T1000 (cell line): ENCODE results near the gene MYL7.
"Not testable (repeated sequence)": the region's sequence is repeated elsewhere in the genome, so short reads cannot be mapped to it uniquely, and the experiment has no call there.

ENCODE experiments used
- DNase-seq: peaks from one replicate; lab custom pipeline; 2025; ENCODE audit warnings: mixed read lengths; lab: John Stamatoyannopoulos, UW

MYL7 gene

GRCh38 chr7:44141221-44141850 lies at the start of gene MYL7:
Gene MYL7, minus strand, starts transcription at chr7:44141332. Its CDS starts 27 bp downstream, at chr7:44141305.
- DNase-seq, result no peak

DNA sequence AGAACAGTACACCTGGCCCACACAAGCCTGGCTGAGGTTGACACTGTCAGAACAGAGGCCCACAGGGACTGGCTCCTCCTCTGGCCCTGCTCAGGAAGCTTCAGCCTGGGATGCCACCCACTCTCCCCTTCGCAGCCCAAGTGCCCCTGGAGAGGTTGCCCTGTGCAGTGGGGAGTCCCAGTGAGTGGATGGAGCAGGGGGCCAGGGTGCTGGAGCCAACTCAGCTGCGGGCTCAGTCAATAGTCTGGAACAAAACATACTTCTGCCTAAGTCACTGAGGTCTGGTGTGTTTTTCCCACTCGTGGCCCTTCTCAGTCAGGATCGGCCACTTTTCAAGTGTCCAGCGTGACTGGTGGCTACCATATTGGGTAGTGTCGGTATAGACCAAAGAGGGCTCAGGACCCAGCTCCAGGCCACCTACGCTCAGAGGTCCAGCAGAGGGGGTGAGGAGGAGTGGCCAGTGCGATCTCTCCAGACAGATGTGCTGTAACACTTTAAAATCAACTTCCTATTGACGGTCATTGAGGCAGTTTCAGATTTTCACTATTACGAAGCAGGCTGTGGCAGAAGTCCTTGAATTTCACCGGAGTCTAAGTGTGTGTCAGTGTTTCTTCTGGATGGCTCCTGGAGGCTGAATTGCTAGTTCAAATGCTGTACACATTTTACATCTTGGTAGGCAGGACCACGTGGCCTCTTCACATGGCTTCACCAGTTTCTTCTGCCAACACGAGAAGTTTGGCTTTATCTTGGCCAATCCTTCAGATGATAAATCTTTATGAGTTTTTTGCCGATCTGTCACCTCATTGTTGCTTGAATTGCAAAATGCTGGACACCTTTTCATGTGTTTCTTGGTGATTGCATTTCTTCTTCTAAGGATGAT lies 49.1 kb upstream of the MYL7 start:
- DNase-seq, result no peak

- no peak for DNase-seq
Measured at GRCh38 chr7:44189286-44189992, 48.3 kb upstream of the MYL7 start, which contains the start of gene GCK. Gene GCK, minus strand, starts transcription at chr7:44189439. Its CDS starts 486 bp downstream, at chr7:44188953.

- DNase-seq, result no peak
Measured at GRCh38 chr7:44188480-44189225, 47.5 kb upstream of the MYL7 start.

DNA sequence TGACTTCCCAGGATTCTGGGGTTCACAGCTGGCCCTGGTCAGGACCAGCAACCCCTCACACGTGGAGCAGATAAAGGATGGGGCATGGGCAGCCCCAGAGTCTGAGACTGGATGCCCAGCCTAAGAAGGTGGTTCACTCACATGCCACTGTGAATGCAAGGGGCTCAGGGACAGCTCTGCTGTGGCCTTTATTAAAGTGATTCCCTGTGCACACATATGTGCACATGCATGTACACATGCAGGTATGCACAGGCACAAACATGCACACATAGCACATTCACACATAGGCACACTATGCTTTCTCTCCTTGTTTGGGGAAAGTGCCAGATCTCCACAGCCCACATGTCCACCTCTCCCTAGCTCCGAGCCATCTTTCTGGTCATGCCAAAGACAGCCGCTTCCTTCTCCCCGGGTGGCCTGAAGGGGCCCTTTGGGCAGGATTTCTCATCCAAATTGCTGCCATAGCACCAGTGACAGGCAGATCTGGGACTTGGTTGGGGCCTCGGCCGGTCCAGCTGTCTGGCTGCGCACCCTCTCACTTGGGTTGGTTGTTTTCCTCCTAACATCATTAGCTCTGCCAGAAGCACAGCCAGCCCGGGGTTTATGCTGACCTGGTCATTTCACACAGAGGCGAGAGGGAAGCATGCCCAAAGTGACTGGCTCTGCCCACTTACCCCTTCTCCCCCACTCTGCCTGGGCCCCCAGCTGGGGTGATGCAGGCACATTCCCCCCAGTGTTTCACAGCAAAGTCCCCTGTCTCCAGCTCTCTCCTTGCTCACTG lies 46.7 kb upstream of the MYL7 start:
- no peak for DNase-seq

GRCh38 chr7:44186736-44187135 lies 45.6 kb upstream of the MYL7 start:
- DNase-seq, result no peak

DNA sequence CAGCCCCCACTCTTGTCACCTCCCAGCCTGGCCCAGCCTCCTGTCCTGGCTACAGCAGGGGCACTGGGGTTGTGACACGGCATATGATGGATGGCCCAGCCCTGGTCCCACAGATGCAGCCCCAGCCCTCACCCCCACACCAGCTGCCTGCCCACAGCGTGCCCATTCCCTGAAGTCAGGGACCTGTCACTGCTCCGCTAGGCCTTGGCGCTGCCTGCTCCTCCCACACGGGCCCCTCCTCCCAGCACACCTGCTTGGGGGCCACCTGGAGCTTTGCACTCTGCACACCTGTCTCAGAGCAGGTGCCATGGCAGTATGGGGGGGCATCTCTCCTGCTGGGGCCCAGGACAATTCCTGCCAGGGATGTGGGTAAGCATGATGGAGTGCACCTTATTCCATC lies 44.6 kb upstream of the MYL7 start:
- DNase-seq, result no peak

- no peak for DNase-seq
Measured at GRCh38 chr7:44184873-44185446, 43.8 kb upstream of the MYL7 start.

DNA sequence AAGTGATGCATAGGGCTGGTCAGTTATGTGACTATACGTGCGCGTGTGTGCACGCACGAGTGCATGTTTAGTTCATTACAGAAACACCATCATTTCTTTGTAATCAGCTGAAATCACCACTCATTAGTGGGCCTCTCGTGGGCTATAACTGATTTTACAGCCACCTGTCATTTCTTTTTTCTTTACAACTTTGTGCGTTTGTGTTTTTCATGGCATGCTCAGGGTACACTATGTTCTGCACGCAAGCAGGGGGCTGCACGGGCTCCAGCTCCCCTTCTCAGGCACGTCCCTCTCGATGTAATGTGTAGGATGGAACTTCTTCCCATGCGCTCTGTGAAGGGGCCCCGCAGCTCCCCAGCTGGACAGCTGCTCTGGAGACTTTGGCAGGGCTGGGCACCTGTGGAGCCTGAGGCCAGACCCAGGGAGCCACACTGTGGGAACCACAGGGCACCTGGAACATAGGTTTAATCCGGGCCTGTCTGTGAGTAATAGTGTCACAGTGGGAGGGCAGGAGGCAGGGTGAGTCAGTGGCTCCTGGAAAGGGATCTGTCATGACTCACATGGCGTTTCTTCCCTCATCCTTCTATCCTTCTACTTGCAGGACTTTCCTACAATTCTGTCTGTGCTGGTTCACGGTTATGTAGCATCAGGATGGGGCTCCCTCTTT lies 43.2 kb upstream of the MYL7 start:
- peak; percentile 70 for DNase-seq

DNA sequence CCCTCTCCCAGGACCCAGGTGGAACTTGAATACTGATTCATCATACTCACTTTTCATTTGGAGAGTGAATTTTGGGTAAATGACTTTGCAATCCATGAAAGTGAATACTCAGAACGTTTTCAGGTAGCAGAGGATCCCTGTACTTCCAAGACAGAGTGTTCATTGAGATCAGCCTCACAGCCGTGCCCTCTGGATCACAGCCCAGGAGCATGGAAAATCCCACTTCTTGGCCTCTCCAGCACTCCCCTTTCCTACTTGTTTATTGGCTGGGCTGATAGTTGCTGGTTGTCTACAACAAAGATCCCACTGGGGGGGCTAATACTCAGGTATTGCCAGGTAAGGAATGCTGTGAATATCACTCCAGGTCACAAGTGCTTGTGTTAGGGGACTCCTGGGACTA lies 42.3 kb upstream of the MYL7 start:
- DNase-seq, result no peak

DNA sequence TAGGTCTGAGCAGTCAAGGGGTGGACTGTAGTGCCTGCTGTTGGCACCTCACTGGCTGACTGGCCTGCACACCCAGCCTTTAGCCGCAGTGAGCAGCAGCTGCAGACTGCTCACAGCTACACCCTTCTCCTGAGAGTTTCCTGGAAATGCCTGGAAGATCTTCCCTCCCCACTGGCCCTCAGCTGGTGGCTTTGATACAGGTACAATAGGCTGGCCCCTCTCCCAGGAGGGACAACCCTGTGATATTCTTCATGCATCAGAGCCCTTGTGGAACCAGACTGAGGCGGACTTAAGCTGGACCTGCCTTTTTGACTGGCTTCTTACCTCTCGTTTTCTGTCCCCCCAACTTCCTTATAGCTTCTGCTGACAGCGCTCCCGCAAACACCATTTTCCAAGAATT lies 41.7 kb upstream of the MYL7 start:
- no peak for DNase-seq

GRCh38 chr7:44180631-44181030 lies 39.5 kb upstream of the MYL7 start:
- no peak for DNase-seq

DNA sequence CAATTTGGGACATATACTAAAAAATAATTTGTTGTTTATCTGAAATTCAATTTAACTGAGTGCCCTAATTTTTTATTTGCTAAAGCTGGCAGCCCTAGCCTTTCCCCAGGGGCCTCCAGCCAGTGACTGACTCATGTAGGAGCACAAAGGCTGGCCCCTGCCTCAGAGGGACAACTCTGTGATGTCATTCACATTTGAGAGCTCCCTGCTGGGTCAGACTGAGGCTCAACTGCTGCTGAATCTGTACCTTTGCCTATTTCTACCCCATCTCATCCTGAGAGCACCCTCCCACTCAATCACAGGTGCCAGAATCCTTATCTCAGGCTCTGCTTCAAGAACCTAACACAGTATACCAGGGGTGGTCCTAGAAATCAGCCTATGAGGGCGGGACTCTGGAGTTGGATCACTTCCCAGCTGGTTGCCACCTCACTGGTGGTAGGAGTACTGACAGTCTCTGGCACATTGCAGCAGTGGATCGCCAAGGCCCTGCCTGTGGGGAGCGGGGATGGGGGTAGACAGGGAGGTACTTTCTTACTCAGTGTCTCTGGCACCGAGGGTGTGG lies 36.5 kb upstream of the MYL7 start:
- peak; percentile 62 for DNase-seq

- no peak for DNase-seq
Measured at GRCh38 chr7:44176486-44176885, 35.4 kb upstream of the MYL7 start.

DNA sequence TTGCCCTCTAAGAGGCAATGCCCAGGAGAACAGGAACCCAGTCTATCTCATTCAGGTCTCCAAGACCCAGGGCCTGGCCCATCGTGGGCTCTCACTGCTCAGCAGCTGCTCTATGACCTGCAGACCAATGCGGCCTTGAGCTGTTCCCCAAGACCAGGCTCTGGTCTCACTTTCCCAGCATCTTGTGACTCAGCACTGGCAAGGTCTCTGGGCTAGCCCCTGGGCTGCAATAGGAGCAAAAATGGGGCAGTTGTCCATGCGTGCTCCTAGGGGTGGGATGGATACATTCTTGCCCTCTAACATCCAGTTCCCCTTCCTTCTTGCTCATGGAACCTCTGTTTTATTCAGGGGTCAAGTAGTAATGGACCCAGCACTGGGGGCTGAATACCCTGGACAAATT lies 34.6 kb upstream of the MYL7 start:
- no peak for DNase-seq

GRCh38 chr7:44174694-44174948 lies 33.5 kb upstream of the MYL7 start:
- DNase-seq, result not testable (repeated sequence)

DNA sequence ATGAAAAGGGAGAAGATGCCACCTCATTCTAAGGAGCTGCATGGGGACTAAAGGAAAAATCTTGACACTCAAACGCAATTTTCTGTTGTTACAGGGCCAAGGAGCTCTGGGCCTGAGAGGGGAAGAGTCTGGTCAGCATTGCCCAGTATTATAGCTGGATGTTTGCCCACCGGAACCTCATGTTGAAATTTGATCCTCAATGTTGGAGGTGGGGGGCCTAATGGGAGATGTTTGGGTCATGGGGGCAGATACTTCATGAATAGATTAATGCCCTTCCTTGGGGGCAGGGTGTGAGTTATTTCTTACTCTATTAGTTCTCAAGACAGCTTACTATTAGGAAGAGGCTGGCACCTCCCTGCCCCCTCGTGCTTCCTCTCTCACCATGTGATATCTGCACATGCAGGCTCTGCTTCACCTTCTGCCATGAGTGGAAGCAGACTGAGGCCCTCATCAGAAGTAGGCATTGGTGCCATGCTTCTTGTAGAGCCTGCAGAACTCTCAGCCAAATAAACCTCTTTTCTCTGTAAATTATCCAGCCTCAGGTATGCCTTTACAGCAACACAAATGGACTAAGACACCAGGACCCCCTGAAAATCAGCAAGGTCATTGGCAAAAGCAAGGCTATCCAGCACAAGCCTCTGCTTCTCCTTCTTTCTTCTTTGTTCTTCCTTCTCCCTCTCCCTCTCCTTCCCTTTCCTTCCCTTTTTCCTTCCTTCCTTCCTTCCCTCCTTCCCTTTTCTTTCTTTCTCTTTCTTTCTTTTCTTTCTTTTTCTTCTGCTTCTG lies 33.0 kb upstream of the MYL7 start:
- DNase-seq, result no peak

DNA sequence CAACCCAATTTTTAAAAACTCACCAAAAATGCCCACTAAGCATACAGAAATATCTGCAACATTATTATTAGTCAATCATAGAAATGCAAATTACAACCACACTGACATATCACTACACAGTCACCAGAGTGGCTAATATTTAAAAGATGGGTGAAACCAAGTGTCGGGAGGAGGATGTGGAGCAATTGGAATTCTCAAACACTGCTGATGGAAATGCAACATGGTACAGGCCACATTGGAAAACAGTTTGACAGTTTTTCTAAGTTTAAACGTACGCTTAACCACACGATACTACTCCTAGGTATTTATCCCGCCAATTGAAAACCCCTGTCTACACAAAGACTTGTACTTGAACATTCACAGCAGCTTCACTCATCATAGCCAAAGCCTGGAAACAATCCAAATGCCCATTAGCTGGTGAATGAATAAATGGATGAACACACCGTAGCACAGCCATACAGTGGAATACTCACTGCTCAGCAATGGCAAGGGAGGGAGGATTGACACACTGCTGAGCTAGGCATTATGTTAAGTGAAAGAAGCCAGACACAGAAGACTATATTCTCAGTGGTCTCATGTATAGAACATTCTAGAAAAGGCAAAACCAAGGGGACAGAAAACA lies 31.8 kb upstream of the MYL7 start:
- no peak for DNase-seq

DNA sequence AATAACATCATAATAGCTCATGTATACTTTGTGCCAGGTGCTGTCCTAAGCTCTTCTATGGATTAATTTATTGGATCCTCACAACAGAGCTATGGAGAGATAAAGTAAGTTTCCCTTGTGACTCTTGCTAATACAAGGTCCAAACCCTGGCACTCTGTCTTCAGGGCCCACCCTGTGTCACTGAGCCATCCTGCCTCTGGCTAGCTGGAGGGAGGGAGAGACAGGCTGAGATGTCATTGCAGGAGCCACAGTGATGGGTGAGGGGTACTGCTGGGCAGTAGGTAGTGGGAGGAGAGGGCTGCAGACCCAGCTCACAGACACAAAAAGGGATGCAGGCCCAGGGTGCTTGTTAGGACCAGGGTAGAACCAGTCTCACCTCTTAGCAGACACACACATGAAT lies 31.2 kb upstream of the MYL7 start:
- DNase-seq, result no peak
